ENCODE data around the gene TSPAN8.

TSPAN8 gene

GRCh38 chr12:71157601-71158233 lies at the start of gene TSPAN8:
Gene TSPAN8 (minus strand): TSS chr12:71157999. CDS start chr12:71157678, 321 bp downstream.
- Histone ChIP-seq H3K9ac (ENCODE audit: low read depth in 1 of 2, low read length in 2 of 2) (peak within 1 kb of the TSS; percentile 74 to 81), H3K9me3 (ENCODE audit: control insufficient read depth in 2 of 2, low read length in 2 of 2) (no peaks in the 10 kb centered on the region), H3K4me1 (ENCODE audit: control insufficient read depth in 2 of 2, insufficient read depth in 2 of 2, low read length in 2 of 2) (peaks cover 16 to 55% of the 10 kb centered on the region in 2 donors), H3K27me3 (ENCODE audit: control insufficient read depth in 2 of 2, insufficient read depth in 2 of 2, low read length in 2 of 2) (no peaks in the 10 kb centered on the region), H3K36me3 (ENCODE audit: control insufficient read depth in 2 of 2, insufficient read depth in 2 of 2, low read length in 2 of 2) (no peaks in the 10 kb centered on the region), H3K27ac (ENCODE audit: low read depth in 2 of 2, low read length in 2 of 2) (peak within 1 kb of the TSS; percentile 86 to 94), H3K4me3 (ENCODE audit: low read length in 2 of 2) (peak within 1 kb of the TSS; percentile 79 to 83)

GRCh38 chr12:71201136-71201679 lies 43.4 kb upstream of the TSPAN8 start:
- Histone ChIP-seq H3K4me1 (ENCODE audit: control insufficient read depth in 2 of 2, insufficient read depth in 2 of 2, low read length in 2 of 2) (peaks cover 6 to 7% of the 10 kb centered on the region in 2 donors), H3K27ac (ENCODE audit: low read depth in 2 of 2, low read length in 2 of 2) (no peak overlapping the region), H3K9ac (ENCODE audit: low read depth in 1 of 2, low read length in 2 of 2) (no peak overlapping the region), H3K36me3 (ENCODE audit: control insufficient read depth in 2 of 2, insufficient read depth in 2 of 2, low read length in 2 of 2) (no peaks in the 10 kb centered on the region), H3K4me3 (ENCODE audit: low read length in 2 of 2) (no peak overlapping the region), H3K27me3 (ENCODE audit: control insufficient read depth in 2 of 2, insufficient read depth in 2 of 2, low read length in 2 of 2) (no peaks in the 10 kb centered on the region), H3K9me3 (ENCODE audit: control insufficient read depth in 2 of 2, low read length in 2 of 2) (no peaks in the 10 kb centered on the region)

GRCh38 chr12:71200706-71201105 lies 42.9 kb upstream of the TSPAN8 start:
- no peaks in the 10 kb centered on the region for H3K9me3 ChIP-seq (ENCODE audit: control insufficient read depth in 2 of 2, low read length in 2 of 2)
- H3K4me1 ChIP-seq (ENCODE audit: control insufficient read depth in 2 of 2, insufficient read depth in 2 of 2, low read length in 2 of 2): peaks cover 7 to 8% of the 10 kb centered on the region in 2 donors
- no peaks in the 10 kb centered on the region for H3K27me3 ChIP-seq (ENCODE audit: control insufficient read depth in 2 of 2, insufficient read depth in 2 of 2, low read length in 2 of 2)
- H3K9ac ChIP-seq (ENCODE audit: low read depth in 1 of 2, low read length in 2 of 2): no peak overlapping the region
- H3K27ac ChIP-seq (ENCODE audit: low read depth in 2 of 2, low read length in 2 of 2): no peak overlapping the region
- no peak overlapping the region for H3K4me3 ChIP-seq (ENCODE audit: low read length in 2 of 2)
- no peaks in the 10 kb centered on the region for H3K36me3 ChIP-seq (ENCODE audit: control insufficient read depth in 2 of 2, insufficient read depth in 2 of 2, low read length in 2 of 2)

- Histone ChIP-seq H3K4me1 (ENCODE audit: control insufficient read depth in 2 of 2, insufficient read depth in 2 of 2, low read length in 2 of 2) (peaks cover 7 to 13% of the 10 kb centered on the region in 2 donors), H3K4me3 (ENCODE audit: low read length in 2 of 2) (no peak overlapping the region), H3K9me3 (ENCODE audit: control insufficient read depth in 2 of 2, low read length in 2 of 2) (no peaks in the 10 kb centered on the region), H3K27ac (ENCODE audit: low read depth in 2 of 2, low read length in 2 of 2) (no peak overlapping the region), H3K36me3 (ENCODE audit: control insufficient read depth in 2 of 2, insufficient read depth in 2 of 2, low read length in 2 of 2) (no peaks in the 10 kb centered on the region), H3K27me3 (ENCODE audit: control insufficient read depth in 2 of 2, insufficient read depth in 2 of 2, low read length in 2 of 2) (no peaks in the 10 kb centered on the region), H3K9ac (ENCODE audit: low read depth in 1 of 2, low read length in 2 of 2) (no peak overlapping the region)
Observed at GRCh38 chr12:71197460-71197859, 39.7 kb upstream of the TSPAN8 start.

- Histone ChIP-seq H3K9ac (ENCODE audit: low read depth in 1 of 2, low read length in 2 of 2) (peak overlapping the region in 1 of 2 donors; percentile 9), H3K27me3 (ENCODE audit: control insufficient read depth in 2 of 2, insufficient read depth in 2 of 2, low read length in 2 of 2) (no peaks in the 10 kb centered on the region), H3K36me3 (ENCODE audit: control insufficient read depth in 2 of 2, insufficient read depth in 2 of 2, low read length in 2 of 2) (no peaks in the 10 kb centered on the region), H3K4me3 (ENCODE audit: low read length in 2 of 2) (no peak overlapping the region), H3K27ac (ENCODE audit: low read depth in 2 of 2, low read length in 2 of 2) (peak overlapping the region; percentile 49 to 64), H3K4me1 (ENCODE audit: control insufficient read depth in 2 of 2, insufficient read depth in 2 of 2, low read length in 2 of 2) (peaks cover 7 to 13% of the 10 kb centered on the region in 2 donors), H3K9me3 (ENCODE audit: control insufficient read depth in 2 of 2, low read length in 2 of 2) (no peaks in the 10 kb centered on the region)
Observed at GRCh38 chr12:71195338-71195896, 37.6 kb upstream of the TSPAN8 start.

GRCh38 chr12:71194657-71195056 lies 36.9 kb upstream of the TSPAN8 start:
- no peak overlapping the region for H3K27ac ChIP-seq (ENCODE audit: low read depth in 2 of 2, low read length in 2 of 2)
- H3K4me1 ChIP-seq (ENCODE audit: control insufficient read depth in 2 of 2, insufficient read depth in 2 of 2, low read length in 2 of 2): peaks cover 7 to 13% of the 10 kb centered on the region in 2 donors
- H3K9me3 ChIP-seq (ENCODE audit: control insufficient read depth in 2 of 2, low read length in 2 of 2): no peaks in the 10 kb centered on the region

GRCh38 chr12:71193041-71193440 lies 35.2 kb upstream of the TSPAN8 start:
- Histone ChIP-seq H3K9ac (ENCODE audit: low read depth in 1 of 2, low read length in 2 of 2) (no peak overlapping the region), H3K4me1 (ENCODE audit: control insufficient read depth in 2 of 2, insufficient read depth in 2 of 2, low read length in 2 of 2) (peaks cover 0 to 7% of the 10 kb centered on the region in 2 donors), H3K36me3 (ENCODE audit: control insufficient read depth in 2 of 2, insufficient read depth in 2 of 2, low read length in 2 of 2) (no peaks in the 10 kb centered on the region), H3K27me3 (ENCODE audit: control insufficient read depth in 2 of 2, insufficient read depth in 2 of 2, low read length in 2 of 2) (no peaks in the 10 kb centered on the region), H3K9me3 (ENCODE audit: control insufficient read depth in 2 of 2, low read length in 2 of 2) (no peaks in the 10 kb centered on the region), H3K27ac (ENCODE audit: low read depth in 2 of 2, low read length in 2 of 2) (no peak overlapping the region), H3K4me3 (ENCODE audit: low read length in 2 of 2) (no peak overlapping the region)

More at GRCh38 chr12:71194657-71195056, 36.9 kb upstream of the TSPAN8 start:
- Histone ChIP-seq H3K4me3 (ENCODE audit: low read length in 2 of 2) (no peak overlapping the region), H3K36me3 (ENCODE audit: control insufficient read depth in 2 of 2, insufficient read depth in 2 of 2, low read length in 2 of 2) (no peaks in the 10 kb centered on the region), H3K9ac (ENCODE audit: low read depth in 1 of 2, low read length in 2 of 2) (no peak overlapping the region), H3K27me3 (ENCODE audit: control insufficient read depth in 2 of 2, insufficient read depth in 2 of 2, low read length in 2 of 2) (no peaks in the 10 kb centered on the region)

- Histone ChIP-seq H3K4me1 (ENCODE audit: control insufficient read depth in 2 of 2, insufficient read depth in 2 of 2, low read length in 2 of 2) (peaks cover 0 to 14% of the 10 kb centered on the region in 2 donors), H3K27ac (ENCODE audit: low read depth in 2 of 2, low read length in 2 of 2) (no peak overlapping the region), H3K27me3 (ENCODE audit: control insufficient read depth in 2 of 2, insufficient read depth in 2 of 2, low read length in 2 of 2) (no peaks in the 10 kb centered on the region), H3K4me3 (ENCODE audit: low read length in 2 of 2) (no peak overlapping the region), H3K9me3 (ENCODE audit: control insufficient read depth in 2 of 2, low read length in 2 of 2) (no peaks in the 10 kb centered on the region), H3K36me3 (ENCODE audit: control insufficient read depth in 2 of 2, insufficient read depth in 2 of 2, low read length in 2 of 2) (no peaks in the 10 kb centered on the region), H3K9ac (ENCODE audit: low read depth in 1 of 2, low read length in 2 of 2) (no peak overlapping the region)
Observed at GRCh38 chr12:71191509-71192196, 33.9 kb upstream of the TSPAN8 start.

GRCh38 chr12:71190822-71191221 lies 33.0 kb upstream of the TSPAN8 start:
- Histone ChIP-seq H3K4me1 (ENCODE audit: control insufficient read depth in 2 of 2, insufficient read depth in 2 of 2, low read length in 2 of 2) (peaks cover 0 to 14% of the 10 kb centered on the region in 2 donors), H3K27ac (ENCODE audit: low read depth in 2 of 2, low read length in 2 of 2) (no peak overlapping the region), H3K9me3 (ENCODE audit: control insufficient read depth in 2 of 2, low read length in 2 of 2) (no peaks in the 10 kb centered on the region), H3K9ac (ENCODE audit: low read depth in 1 of 2, low read length in 2 of 2) (no peak overlapping the region), H3K27me3 (ENCODE audit: control insufficient read depth in 2 of 2, insufficient read depth in 2 of 2, low read length in 2 of 2) (no peaks in the 10 kb centered on the region), H3K4me3 (ENCODE audit: low read length in 2 of 2) (no peak overlapping the region), H3K36me3 (ENCODE audit: control insufficient read depth in 2 of 2, insufficient read depth in 2 of 2, low read length in 2 of 2) (no peaks in the 10 kb centered on the region)

GRCh38 chr12:71187379-71187778 lies 29.6 kb upstream of the TSPAN8 start:
- Histone ChIP-seq H3K36me3 (ENCODE audit: control insufficient read depth in 2 of 2, insufficient read depth in 2 of 2, low read length in 2 of 2) (no peaks in the 10 kb centered on the region), H3K9me3 (ENCODE audit: control insufficient read depth in 2 of 2, low read length in 2 of 2) (no peaks in the 10 kb centered on the region), H3K27ac (ENCODE audit: low read depth in 2 of 2, low read length in 2 of 2) (no peak overlapping the region), H3K4me3 (ENCODE audit: low read length in 2 of 2) (no peak overlapping the region), H3K9ac (ENCODE audit: low read depth in 1 of 2, low read length in 2 of 2) (no peak overlapping the region), H3K27me3 (ENCODE audit: control insufficient read depth in 2 of 2, insufficient read depth in 2 of 2, low read length in 2 of 2) (no peaks in the 10 kb centered on the region), H3K4me1 (ENCODE audit: control insufficient read depth in 2 of 2, insufficient read depth in 2 of 2, low read length in 2 of 2) (peaks cover 0 to 9% of the 10 kb centered on the region in 2 donors)
